HG02610 (cell line): ENCODE results near the gene MET.
"Not testable (repeated sequence)": the region's sequence is repeated elsewhere in the genome, so short reads cannot be mapped to it uniquely, and the experiment has no call there.

Experiments
- ATAC-seq: cut with Tn5 transposase; IDR thresholded peaks from one replicate; pipeline ENCODE4 v1.9.1; 2021; ENCODE audit warnings: mild to moderate bottlenecking, moderate library complexity; ENCODE audit not compliant: unreplicated experiment

The MET gene

DNA sequence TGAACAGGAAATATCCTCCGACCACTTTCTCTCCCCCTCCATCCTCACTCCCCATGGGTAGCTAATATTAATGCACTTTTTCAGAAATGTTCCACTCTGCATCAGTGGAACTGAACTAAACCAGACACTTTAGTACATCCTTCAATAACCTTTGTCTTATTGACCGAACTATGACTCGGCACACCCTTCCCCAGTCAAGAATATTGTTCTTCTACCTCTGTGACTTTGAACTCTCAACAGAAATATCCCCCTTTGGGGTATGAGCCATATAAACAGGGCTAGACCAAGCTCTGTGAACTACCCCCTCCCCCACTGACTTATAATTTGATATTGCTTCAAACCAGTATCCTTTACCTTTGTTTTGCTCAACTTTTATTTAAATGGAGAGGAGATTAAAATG, 132.5 kb downstream of the MET start:
- ATAC-seq: no peak

DNA sequence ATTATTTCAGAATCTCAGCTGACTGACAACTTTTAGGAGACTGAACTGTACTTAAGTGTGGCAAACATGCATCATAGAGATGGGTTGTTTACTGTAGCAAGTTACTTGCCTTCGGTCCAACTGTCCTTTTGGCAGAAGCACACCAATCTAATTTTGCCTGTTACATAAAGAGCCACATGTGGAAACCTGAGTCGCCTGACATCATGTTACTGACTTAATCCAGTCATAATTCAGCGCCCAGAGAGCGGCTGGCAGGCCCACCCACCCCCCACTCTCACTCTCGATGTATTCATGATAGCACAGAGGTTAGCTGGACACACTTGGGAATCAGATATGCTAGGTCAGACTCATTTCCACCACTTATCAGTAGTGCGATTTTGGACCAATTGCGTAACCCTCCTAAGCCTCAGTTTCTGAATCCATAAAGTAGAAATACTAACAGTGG, 133.1 kb downstream of the MET start:
- ATAC-seq: no peak

DNA sequence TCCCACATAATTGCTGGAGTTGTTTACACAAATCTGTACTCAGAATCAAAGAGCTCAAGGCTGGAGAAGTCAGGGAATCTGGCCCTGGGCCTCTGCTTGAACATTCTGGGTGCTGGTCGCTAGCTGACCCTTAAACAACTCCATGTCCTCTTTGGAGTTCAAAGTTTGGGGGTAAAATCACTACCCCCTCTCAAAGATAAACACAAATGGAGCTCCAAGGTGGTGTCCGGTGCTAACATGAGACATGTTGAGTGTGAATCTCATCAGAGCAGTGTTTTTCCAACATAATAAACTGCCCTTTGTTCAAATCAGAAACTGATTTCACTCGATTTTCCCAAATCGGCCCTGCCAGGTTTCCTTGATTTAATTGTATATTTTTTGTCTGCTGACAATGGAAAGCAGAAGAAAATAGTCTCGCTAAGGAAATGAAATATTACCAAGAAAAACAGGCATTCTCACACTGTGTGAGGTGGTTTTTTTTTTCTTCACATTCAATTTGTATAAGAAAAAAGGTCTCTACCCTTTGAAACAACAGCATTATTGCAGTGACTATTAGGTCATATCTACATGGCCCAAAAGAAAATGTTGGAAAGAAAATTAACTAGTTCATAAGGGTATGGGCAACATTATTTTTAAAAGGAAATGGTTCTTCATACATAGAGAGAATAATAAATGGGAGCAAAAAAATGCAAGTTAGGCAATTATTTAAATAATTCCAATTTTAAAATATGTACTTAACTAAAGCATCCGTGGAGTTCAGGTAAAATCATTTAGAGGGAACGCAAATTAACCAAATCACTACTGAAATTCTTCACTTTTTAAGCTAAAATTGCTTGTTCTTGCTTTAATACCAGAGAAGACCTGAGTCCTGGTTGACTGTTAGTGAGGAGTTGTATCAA, 134.3 kb downstream of the MET start:
- no peak for ATAC-seq

DNA sequence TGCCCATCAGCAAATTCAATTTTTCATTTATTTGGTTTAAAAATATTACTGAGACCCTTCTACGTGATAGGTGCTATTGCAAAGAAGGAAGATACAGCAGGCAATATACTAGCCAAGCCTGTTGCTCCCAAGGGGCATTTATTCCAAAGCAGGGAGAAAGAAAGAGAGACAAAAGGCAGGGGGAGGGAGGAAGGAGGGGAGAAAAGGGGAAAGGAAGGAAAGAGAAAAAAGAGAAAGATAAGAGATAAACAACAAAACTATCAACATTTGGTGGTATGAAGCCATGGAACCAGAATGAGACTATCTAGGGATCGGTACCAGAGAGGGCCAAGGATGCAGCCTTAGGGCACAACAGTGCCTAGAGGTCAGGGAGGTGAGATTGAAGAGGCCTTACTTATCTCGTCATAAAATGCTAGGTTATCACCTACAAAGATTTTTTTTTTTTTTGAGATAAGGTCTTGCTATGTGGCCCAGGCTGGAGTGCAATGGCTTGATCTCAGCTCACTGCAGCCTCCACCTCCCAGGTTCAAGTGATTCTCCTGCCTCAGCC, 135.1 kb downstream of the MET start:
- no peak for ATAC-seq

DNA sequence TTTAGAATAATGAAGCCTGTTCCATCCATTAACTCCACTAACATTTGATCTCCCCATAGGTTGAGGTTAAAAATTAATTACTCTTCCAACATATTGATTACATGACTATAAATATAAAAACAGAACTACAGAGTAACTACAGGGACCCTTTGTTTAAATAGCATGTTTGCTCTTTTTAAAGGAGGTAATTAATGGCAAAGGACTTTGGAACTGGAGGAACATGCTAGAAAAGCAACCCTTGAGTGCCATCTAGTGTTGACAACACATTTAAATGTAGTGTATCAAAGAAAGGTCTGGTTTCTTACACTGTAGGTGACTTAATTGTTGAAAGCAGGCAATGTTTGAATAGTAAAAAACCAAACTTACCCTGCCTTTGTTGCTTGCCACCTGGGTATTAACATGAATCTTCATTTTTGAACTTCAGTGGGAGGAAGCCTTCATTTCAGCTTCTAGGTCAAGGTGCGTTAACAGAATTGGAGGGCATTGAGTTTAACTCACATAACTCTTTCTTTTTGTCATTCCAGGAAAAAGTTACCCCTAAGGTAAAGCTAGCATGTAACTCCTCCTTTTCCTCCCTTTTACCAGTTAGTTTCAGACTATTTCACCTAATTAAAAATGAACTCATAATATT, 137.8 kb downstream of the MET start:
- peak; percentile 67 for ATAC-seq

DNA sequence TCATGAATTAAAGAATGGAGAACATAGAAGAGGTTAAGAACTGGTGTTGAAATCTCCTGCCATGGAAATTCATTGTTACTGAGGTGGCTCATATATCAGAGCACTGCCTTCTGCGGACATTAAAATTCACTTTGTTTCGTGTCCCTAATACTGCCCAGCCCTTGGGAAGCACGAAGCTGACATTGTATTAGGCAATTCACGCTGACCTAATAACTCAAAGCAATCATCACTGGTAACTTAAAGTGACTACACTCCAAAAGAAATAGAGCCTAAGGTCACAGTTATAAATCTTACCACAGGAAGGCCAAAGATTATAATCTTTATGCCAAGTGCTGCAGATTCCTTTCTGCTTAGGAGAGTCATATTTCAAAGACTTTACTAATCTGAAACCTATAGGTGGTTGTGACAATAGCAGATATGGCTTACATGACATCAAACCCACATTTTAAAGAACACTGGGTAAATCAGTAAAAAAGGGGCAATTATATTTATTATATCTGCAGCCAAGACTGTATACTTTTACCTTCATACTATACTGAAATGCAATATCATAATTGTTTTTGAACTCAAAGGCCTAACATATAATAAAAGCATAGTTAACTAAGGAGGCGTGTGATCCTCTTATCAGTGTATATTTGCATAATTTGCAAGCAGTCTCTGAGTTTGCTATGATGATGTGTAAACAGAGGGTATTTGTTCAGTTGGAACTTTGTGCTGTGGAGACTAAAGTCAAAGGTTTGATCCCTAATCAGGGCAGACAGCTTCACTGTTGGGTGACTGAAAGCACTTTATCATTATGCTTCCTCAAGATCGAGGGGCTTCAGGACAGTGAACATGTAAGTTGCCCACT, 138.5 kb downstream of the MET start:
- no peak for ATAC-seq

DNA sequence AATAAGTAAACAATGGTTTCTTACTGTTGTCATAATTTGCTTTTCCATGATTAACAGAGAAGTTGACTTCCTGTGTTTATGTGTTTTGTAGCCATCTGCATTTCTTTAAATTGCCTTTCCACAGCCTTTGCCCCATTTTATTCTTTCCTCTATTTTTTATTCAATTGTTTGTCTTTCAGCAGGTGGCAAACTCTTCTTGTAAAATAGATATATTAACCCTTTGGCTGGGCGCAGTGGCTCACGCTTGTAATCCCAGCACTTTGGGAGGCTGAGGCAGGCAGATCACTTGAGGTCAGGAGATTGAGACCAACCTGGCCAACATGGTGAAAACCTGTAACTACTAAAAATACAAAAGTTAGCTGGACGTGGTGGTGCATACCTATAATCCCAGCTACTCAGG, 139.8 kb downstream of the MET start:
- no peak for ATAC-seq

DNA sequence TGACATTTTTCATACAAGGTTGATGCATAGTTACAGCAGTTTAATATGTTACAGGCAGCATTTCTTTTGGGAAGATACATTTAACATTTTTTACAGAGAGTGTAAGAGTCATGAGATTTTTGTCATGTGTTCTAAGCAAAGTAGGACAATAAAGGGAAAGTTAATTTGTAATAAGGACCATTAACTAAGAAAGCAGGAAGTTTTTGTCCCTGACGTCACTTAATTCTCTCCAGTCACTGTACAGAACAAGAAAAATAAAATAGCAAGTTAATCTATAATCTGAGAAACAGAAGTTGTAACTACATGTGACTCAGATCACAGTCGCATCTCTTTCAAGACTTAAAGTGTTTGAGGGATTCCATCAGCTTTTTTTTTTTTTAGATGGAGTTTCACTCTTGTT, 140.9 kb downstream of the MET start:
- no peak for ATAC-seq

DNA sequence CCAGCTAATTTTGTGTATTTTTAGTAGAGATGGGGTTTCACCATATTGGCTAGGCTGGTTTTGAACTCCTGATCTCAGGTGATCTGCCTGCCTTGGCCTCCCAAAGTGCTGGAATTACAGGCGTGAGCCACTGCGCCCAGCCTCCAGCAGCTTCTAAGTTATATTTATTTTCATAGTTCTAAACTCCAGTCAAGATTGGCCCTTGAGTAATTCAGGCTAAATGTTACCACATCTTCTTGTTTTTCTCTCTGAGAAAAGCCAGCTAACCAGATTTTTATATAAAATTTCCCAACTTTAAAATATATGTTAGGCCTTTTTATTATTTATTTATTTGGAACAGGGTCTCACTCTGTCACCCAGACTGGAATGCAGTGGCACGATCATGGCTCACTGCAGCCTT, 141.4 kb downstream of the MET start:
- ATAC-seq: not testable (repeated sequence)

DNA sequence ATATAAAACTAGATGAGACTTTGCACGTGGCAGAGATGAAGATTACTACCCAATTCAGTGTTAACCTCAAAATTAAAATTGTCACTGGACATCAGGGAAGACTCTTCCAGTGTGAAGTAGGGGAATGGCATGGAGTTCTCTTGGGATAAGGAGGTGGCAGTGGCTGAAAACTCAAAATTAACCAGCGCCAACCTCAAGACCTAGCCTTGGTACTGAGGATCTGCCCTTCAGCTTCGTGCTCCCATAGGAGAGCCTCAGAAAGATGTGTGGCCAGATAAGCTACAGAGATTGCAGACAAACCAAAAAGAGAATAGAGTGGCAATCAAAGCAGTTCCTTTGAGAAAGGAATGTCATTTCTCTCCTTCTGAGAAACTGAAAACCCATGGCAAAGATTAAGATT, 143.0 kb downstream of the MET start:
- no peak for ATAC-seq

DNA sequence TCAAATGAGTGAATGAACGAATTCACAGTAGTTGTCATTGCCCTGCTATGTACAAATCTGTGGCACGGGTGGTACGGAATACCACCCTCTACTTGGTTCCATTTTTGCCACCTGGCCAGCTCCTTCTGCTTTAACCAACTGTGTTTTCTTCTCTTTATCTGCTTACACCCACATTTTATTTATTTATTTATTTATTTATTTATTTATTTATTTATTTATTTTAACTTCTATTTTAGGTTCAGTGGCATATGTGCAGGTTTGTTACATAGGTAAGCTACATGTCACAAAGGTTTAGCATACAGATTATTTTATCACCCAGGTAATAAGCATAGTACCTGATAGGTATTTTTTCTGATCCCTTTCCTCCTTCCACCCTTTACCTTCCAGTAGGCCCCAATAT, 148.2 kb downstream of the MET start:
- no peak for ATAC-seq

DNA sequence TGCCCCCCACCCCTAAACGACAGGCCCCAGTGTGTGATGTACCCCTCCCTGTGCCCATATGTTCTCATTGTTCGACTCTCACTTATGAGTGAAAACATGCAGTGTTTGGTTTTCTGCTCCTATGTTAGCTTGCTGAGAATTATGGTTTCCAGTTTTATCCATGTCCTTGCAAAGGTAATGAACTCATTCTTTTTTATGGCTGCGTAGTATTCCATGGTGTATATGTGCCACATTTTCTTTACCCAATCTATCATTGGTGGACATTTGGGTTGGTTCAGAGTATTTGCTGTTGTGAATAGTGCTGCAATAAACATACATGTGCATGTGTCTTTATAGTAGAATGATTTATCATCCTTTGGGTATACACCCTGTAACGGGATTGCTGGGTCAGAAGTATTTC, 149.7 kb downstream of the MET start:
- not testable (repeated sequence) for ATAC-seq

DNA sequence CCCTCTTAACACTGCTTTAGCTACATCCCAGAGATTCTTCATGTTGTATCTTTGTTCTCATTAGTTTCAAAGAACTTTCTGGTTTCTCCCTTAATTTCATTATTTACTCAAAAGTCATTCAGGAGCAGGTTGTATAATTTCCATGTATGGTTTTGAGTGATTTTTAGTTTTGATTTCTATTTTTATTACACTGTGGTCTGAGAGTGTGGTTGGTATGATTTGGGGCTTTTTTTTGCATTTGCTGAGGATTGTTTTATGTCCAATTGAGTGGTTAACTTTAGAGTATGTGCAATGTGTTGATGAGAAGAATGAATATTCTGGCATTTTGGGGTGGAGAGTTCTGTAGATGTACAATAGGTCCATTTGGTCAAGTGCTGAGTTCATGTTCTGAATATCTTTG, 152.5 kb downstream of the MET start:
- peak; percentile 57 for ATAC-seq

DNA sequence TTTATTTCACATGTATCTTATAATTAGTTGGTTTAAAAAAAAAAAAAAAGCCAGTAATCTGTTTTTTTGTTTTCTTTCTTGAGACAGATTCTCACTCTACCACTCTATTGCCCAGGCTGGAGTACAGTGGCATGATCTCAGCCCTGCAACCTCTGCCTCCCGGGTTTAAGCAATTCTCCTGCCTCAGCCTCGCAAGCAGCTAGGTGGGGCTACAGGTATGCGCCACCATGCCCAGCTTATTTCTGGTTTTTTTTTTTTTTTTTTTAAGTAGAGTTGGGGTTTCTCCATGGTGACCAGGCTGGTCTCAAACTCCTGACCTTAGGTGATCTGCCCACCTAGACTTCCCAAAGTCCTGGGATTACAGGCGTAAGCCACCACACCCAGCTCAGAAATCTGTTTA, 156.3 kb downstream of the MET start:
- no peak for ATAC-seq

DNA sequence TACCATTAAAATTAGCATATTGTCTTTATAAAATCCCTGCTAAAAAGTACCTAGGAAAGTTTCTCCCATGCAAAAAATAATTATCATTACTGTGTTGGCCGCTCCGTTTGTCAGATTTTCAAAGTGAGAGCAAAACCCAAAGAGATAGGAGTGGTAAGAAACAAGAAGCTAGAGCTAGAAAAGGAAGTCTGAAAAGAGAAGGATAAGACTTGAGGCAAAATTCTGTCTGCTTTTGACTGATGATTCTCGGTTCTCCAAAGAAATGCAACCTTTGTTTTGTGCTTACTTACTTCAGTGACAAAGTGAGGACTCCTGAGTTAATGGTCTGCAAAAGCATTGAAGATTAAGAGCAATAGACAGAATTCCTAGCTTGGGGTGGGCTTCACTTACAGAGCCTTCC, 157.0 kb downstream of the MET start:
- ATAC-seq: no peak

DNA sequence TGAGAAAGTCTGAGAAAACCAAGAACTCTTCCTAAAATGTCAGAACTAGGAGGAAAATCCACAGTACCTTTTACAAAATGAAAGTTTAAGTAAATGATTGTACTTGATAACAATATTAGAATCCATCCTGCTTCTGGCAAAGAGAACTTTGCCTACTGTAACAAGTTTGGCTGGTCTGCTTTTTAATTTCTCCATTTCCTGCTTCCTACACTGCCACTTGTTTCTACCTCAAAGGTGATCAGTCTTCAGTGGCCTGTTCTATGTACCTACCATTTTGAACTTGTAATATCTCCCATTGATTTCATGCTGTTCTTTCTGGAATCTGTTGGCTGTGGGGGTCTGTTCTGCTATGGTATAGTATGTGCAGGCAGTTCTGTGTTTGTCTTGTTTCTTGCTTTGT, 157.5 kb downstream of the MET start:
- ATAC-seq: no peak

DNA sequence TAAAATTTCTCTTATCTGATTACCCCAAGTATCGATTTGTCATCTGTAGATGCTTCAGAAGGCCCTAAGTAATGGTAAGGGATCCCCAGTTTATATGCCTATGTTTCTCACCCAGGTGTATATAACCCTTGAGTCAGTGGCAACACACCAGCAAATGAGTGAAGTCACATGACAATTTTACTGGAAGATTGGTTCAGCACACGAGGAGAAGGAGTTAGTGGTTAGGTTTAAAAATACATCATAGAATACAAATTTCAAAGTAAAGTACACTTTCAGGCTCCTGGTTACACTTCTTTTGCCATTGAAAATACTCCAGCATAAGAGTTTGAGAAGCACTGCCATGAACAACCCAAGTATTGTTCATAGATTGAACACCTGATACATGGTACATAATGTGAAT, 160.7 kb downstream of the MET start:
- no peak for ATAC-seq

DNA sequence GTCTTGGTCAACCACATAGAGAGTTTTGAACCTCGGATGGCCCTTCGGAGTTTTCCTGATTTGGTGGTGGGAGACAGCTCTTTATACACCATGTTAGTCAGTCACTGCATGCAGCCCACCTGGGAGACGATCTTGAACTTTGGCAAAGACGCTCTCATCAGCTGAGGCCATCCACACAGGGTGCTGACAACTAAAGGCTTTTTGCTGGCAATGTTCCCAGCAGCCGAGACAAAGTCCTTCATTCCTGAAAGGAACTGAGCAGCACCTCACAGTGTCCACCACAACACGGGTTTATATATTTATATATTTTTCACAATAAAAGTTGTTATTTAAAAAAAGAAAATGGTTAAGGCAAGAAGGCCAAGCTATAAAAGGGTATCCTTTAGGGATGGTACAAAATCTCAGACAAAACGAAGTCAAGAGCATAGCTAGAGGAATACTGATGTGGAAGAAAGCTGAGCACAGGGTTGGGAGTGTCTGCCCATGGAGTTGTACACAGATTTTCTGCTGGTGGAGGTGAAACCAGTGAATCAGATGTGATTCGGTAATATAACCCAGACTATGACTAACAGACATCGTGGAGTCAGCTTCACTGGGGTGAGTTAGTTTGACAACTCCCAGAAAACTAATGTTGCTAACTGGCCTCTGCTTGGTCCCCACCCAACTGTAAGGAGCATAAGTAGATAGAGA, 163.0 kb downstream of the MET start:
- ATAC-seq: no peak

DNA sequence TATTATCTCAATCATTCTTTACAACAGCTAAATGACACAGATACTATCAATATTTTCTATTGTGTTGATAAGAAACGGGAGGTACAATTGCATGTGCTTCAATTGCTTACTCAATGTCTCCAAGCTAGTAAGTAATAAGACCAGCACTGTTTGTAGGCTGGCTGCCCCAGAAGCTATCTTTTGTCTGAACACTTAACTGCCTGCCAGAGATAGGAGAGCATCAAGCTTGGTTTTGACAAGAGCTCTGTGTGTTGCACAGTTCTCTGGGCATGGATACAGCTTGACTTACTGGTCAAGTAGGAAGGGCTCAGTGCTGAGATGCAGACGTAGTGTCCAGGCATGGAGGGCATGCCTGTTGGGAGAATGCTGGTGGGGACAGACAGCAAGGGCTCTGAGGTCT, 164.1 kb downstream of the MET start:
- ATAC-seq: no peak

DNA sequence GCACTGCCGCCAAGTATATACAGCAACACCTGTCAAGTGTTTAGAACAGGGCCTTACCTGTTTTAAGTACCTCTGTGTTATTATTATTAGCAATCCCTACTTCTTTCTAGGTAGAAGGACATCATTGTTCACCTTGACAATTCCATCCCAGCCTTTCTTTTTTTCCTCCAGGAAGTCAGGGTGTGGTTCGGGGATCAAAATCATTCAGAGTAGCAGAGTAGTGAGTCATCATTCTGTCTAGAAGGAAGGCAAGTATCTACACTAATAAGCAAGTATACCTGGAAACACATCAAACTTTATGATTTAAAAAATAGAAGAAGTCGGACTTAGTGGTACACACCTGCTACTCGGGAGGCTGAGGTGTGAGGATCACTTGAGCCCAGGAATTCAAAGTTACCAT, 164.9 kb downstream of the MET start:
- no peak for ATAC-seq

DNA sequence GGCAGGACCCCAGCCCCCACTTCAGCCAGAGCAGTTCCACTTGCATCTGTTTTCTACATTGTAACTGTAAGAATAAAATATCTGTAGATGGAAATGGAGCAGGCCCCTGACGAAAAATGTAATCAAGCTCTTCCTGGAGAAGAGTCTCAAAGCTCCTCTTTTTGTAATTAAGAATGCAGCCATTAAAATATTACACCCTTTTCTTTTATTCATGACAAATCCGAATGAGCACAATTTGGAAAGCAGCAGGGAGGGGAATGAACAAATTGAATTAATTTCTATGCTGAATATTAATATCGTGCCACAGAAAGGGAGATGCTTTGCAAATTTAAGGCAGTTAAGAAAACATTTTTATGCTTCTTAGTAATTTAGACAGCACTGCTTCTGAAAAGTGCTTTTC, 165.6 kb downstream of the MET start:
- ATAC-seq: no peak
